Measurements from ENCODE around the gene SMARCB1.

SMARCB1 gene

GRCh38 chr22:23882370-23882769 lies 95.6 kb downstream of the SMARCB1 start:
- Histone ChIP-seq H3K27me3 (ENCODE audit: low read depth) (no peaks in the 10 kb centered on the region), H3K4me3 (no peak overlapping the region)

GRCh38 chr22:23883658-23884057 lies 96.9 kb downstream of the SMARCB1 start:
- Histone ChIP-seq H3K4me3 (no peak overlapping the region), H3K4me1 (peaks cover 7% of the 10 kb centered on the region), H3K36me3 (replicated peaks) (no peaks in the 10 kb centered on the region; the same call in 1 of the 2 replicates), H3K9me3 (no peaks in the 10 kb centered on the region), H3K27me3 (ENCODE audit: low read depth) (no peaks in the 10 kb centered on the region)
- DNase-seq (ENCODE audit: low spot score in 2 of 2) = no peak
- in situ Hi-C loops (cut with MboI; ENCODE audit: low sequenced_read_pairs) = no loop called here

More at GRCh38 chr22:23882370-23882769, 95.6 kb downstream of the SMARCB1 start:
- DNase-seq (ENCODE audit: low spot score in 2 of 2) = no peak
- Histone ChIP-seq H3K36me3 (replicated peaks) (no peaks in the 10 kb centered on the region; the same call in 1 of the 2 replicates), H3K4me1 (no peaks in the 10 kb centered on the region), H3K9me3 (no peaks in the 10 kb centered on the region)
- in situ Hi-C loops (cut with MboI; ENCODE audit: low sequenced_read_pairs) = no loop called here

- no peak overlapping the region for H3K4me3 ChIP-seq
- H3K9me3 ChIP-seq = no peaks in the 10 kb centered on the region
These were observed 97.4 kb downstream of the SMARCB1 start for GRCh38 chr22:23884140-23884539.

More at GRCh38 chr22:23884140-23884539, 97.4 kb downstream of the SMARCB1 start:
- Histone ChIP-seq H3K27me3 (ENCODE audit: low read depth) (no peaks in the 10 kb centered on the region), H3K36me3 (replicated peaks) (no peaks in the 10 kb centered on the region; the same call in 1 of the 2 replicates), H3K4me1 (peaks cover 7% of the 10 kb centered on the region)
- in situ Hi-C loops (cut with MboI; ENCODE audit: low sequenced_read_pairs) = no loop called here
- no peak for DNase-seq (ENCODE audit: low spot score in 2 of 2)
